ENCODE measurements around the gene LRRC17. TPM values are rescaled to one million over a fixed set of nuclear protein-coding genes. Genes with fewer than 3 reads are reported as not detected.

Gene LRRC17, protein sequence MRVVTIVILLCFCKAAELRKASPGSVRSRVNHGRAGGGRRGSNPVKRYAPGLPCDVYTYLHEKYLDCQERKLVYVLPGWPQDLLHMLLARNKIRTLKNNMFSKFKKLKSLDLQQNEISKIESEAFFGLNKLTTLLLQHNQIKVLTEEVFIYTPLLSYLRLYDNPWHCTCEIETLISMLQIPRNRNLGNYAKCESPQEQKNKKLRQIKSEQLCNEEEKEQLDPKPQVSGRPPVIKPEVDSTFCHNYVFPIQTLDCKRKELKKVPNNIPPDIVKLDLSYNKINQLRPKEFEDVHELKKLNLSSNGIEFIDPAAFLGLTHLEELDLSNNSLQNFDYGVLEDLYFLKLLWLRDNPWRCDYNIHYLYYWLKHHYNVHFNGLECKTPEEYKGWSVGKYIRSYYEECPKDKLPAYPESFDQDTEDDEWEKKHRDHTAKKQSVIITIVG
- 0.05 to 0.10 TPM (median 0.08 TPM) in 3 of 5 replicates, not detected in the others for total RNA-seq (2022; extraction: Qiagen RNA extraction; ENCODE audit: low read depth)

GRCh38 chr7:102912742-102913141 is at the start of gene LRRC17:
TSS of gene LRRC17 (plus strand) at chr7:102913000. CDS start at chr7:102933914, 20,914 bp downstream.

Other genes starting within 250 kb of the LRRC17 start
- gene POLR2J2, start 241.3 kb upstream of the LRRC17 start, total RNA-seq (2022; extraction: Qiagen RNA extraction; ENCODE audit: low read depth): 0.25 to 0.69 TPM (median 0.43 TPM) in 5 replicates
- gene FAM185A, start 164.0 kb upstream of the LRRC17 start, total RNA-seq (2022; extraction: Qiagen RNA extraction; ENCODE audit: low read depth): 4.9 to 8.3 TPM (median 7.2 TPM) in 5 replicates
- gene FBXL13, start 161.8 kb downstream of the LRRC17 start, total RNA-seq (2022; extraction: Qiagen RNA extraction; ENCODE audit: low read depth): 0.26 to 0.59 TPM (median 0.39 TPM) in 5 replicates
- gene ARMC10, start 162.1 kb downstream of the LRRC17 start, total RNA-seq (2022; extraction: Qiagen RNA extraction; ENCODE audit: low read depth): 26.7 to 43.6 TPM (median 39.2 TPM) in 5 replicates
- gene NAPEPLD, start 236.1 kb downstream of the LRRC17 start, total RNA-seq (2022; extraction: Qiagen RNA extraction; ENCODE audit: low read depth): 3.2 to 6.2 TPM (median 4.5 TPM) in 5 replicates

All from A549 treated with DMSO at 1 μM for 4 hours (cell line).